ENCODE data around the gene CHTF18. TPM values are rescaled to one million over a fixed set of nuclear protein-coding genes. Genes with fewer than 3 reads are reported as not detected.
A peak's percentile ranks its signal among the peaks of the same experiment; 100 is the strongest.

CHTF18 gene
- 10 to 100 TPM in 1 of 6 donors, 1 to 10 TPM in 5; 5.4 to 11.0 (median 6.5) TPM for total RNA-seq
- polyA plus RNA-seq, result 10 to 100 TPM; 30.4 to 61.6 TPM

DNA sequence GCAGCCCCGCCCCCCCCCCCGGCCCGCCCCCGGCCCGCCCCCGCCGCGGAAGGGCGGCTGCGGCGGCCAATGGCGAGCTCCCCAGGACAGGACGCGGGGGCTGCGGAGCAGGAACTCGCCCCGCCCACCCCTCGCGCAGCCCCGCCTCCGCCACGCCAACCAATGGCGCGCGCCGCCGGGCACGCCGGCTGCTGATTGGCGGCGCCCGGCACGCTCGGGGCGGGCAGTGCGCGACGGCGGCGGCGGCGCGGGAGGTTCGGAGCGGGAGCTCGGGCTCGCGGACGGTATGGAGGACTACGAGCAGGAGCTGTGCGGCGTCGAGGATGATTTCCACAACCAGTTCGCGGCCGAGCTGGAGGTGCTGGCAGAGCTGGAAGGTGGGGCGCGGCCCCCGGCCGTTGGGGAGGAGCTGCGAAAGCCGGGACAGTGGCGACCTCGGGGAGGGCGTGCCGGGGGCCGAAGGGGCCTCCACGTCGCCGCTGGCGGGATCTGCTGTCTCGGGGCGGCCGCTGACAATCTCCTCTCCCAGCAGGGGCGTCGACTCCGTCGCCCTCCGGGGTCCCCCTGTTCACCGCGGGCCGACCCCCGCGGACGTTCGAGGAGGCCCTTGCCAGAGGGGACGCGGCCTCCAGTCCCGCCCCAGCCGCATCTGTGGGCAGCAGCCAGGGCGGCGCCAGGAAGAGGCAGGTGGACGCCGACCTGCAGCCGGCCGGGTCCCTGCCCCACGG lies at the start of gene CHTF18:
Gene CHTF18, plus strand, starts transcription at position 222 of the 728 bp plus-strand sequence. Its CDS starts 65 bp downstream, at position 287.
- Histone ChIP-seq H3K4me3 (peak within 1 kb of the TSS; percentile 89 to 96 (median 93)), H3K27ac (peak within 1 kb of the TSS in 1 of 4 donors; percentile 39), H3K36me3 (no peaks in the 10 kb centered on the region), H3K4me1 (peaks cover 0 to 13% (median 6%) of the 10 kb centered on the region in 3 donors), H3K9me3 (no peaks in the 10 kb centered on the region), H3K27me3 (no peaks in the 10 kb centered on the region)
- WGBS, 2 donors, result 0% methylated on average over 62 to 97 of the region's 97 CpGs
- FAIRE-seq (no peak), DNase-seq (peak; percentile 87 to 96 (median 96)), ATAC-seq (peak; percentile 93 to 96 (median 94))
- intact Hi-C loops (cut with DNase I), result loop anchor here in 1 of 3 donors (10.0 kb wide), 1 partner anchor 84 kb away; the partner anchor contains the start of gene FBXL16
- TF ChIP-seq, protein P1, sequence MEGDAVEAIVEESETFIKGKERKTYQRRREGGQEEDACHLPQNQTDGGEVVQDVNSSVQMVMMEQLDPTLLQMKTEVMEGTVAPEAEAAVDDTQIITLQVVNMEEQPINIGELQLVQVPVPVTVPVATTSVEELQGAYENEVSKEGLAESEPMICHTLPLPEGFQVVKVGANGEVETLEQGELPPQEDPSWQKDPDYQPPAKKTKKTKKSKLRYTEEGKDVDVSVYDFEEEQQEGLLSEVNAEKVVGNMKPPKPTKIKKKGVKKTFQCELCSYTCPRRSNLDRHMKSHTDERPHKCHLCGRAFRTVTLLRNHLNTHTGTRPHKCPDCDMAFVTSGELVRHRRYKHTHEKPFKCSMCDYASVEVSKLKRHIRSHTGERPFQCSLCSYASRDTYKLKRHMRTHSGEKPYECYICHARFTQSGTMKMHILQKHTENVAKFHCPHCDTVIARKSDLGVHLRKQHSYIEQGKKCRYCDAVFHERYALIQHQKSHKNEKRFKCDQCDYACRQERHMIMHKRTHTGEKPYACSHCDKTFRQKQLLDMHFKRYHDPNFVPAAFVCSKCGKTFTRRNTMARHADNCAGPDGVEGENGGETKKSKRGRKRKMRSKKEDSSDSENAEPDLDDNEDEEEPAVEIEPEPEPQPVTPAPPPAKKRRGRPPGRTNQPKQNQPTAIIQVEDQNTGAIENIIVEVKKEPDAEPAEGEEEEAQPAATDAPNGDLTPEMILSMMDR (IDR thresholded peaks at IDR 0.05), result no peak

DNA sequence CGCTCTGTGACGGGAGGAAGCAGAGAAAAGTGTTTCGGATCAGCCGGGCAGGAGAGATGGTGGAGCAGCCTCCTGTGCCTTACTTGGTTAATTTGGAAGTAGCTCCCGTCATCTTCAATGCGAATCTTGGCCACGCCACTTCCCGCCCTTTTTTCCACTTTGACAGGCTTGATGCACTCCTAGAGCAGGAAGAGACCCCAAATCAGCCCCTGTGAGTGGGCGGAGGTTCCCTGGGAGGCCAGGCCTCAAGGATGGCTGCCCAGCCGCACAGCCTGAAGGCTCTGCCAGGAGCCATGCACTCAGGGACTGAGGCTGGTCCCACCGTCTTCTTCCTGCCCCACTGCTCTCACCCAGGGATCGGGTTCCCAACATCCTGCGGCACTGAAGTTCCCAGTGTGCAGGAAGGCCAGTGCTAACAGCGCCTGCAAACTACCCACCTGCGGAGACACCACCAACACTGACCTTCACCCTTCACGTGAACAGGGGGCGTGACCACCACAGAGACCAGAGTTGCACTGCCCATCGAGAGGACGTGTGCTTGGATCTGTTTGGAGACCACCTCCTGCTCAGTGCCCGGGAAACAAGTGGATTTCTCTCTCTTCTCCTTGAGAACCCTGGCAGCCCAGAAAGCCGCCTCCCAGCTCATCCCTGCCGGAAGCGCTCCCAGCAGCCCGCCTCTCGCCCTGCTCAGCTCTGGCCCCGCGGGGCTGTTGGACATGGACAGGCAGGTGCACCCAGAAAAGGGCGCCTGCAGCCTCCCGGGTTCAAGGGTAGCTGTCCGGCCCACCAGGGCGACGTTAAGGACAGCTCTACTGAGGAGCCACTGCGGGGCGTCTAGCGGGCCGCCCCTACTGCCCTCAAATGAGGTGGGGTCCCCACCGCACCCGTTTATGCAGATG lies 48.6 kb upstream of the CHTF18 start:
- ATAC-seq (no peak), DNase-seq (peak in 2 of 6 donors; percentile 58 to 77), FAIRE-seq (no peak)
- intact Hi-C loops (cut with DNase I), result no loop called here
- 32 to 36% methylated on average over 37 to 38 of the region's 38 CpGs for WGBS, 2 donors
- H3K27ac ChIP-seq, result no peak overlapping the region
- no peaks in the 10 kb centered on the region for H3K9me3 ChIP-seq
- peak overlapping the region; percentile 88 to 97 (median 96) for H3K4me3 ChIP-seq
- peaks cover 5 to 7% (median 7%) of the 10 kb centered on the region in 3 donors for H3K4me1 ChIP-seq
- H3K27me3 ChIP-seq, result no peaks in the 10 kb centered on the region
- H3K36me3 ChIP-seq, result peaks cover 0 to 21% (median 0%) of the 10 kb centered on the region in 3 donors
- TF ChIP-seq, protein P1 (IDR thresholded peaks at IDR 0.05), result no peak

DNA sequence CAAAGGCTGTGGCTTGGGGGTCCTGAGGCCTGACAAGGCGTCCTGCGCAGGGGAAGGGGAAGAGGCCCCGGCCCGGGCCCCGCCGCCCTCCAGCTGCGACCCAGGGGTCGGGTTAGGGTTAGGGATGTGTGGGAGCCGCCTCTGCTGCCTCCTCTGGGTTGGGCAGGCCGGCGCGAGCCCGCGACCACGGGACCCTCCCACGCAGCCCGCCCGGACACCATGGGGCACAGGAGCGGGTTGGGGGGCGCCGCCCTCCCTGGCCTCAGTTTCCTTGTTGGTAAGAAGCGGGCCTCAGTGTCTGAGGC lies 48.0 kb upstream of the CHTF18 start:
- TF ChIP-seq, protein P1 (IDR thresholded peaks at IDR 0.05), result no peak
- Histone ChIP-seq H3K36me3 (peaks cover 0 to 20% (median 0%) of the 10 kb centered on the region in 3 donors), H3K4me1 (peaks cover 5 to 7% (median 7%) of the 10 kb centered on the region in 3 donors), H3K4me3 (peak overlapping the region; percentile 88 to 97 (median 96)), H3K27me3 (no peaks in the 10 kb centered on the region), H3K9me3 (no peaks in the 10 kb centered on the region), H3K27ac (peak overlapping the region in 2 of 4 donors; percentile 47 to 72)
- ATAC-seq, result peak; percentile 2 to 25 (median 19)
- WGBS, 2 donors, result 0 to 1% methylated on average over 19 to 22 of the region's 22 CpGs
- DNase-seq, result peak in 1 of 6 donors; percentile 83
- FAIRE-seq, result no peak
- intact Hi-C loops (cut with DNase I), result no loop called here

DNA sequence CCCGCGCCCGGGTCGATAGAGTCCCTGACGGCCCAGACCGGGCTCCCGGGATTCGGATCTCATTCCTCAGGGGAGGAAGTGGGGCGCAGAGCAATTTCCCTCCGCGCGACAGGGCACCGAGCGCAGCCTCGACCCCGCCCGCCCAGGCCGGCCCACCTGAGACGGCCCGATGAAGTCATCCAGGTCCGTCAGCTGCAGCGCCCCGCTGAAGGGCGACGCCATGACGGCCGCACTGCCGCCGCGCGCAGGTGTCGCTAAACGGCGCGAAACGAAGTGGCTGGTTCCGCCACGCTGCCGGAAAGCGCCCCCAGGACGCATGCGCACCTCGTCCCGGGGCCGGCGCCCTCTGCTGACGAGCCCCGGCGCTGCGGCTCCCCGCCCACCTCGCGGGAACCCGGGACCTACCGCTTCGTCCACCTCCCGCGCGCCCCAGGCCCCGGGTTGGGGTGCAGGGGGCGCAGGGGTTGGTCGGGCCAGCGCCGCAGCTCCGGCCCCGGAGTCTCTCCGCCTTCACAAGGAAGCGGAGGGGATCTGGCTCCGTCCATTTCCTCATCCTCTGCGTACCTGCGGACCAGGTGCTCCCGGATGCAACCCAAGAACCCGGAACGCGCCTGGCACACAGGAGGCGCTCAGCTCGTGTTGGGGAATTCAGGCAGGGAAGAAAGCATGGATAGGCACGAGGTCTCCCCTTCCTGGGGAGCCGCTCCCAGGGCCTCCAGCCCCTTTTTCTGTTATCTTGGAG lies 47.5 kb upstream of the CHTF18 start, which contains the start of gene CIAO3:
Gene CIAO3, minus strand, starts transcription at position 234 of the 742 bp plus-strand sequence. Its CDS starts 12 bp downstream, at position 222.
- WGBS, 2 donors, result 1% methylated on average over 57 to 79 of the region's 79 CpGs
- no peaks in the 10 kb centered on the region for H3K27me3 ChIP-seq
- H3K4me3 ChIP-seq, result peak within 1 kb of the TSS; percentile 88 to 97 (median 96)
- FAIRE-seq (no peak), DNase-seq (peak; percentile 81 to 99 (median 93)), ATAC-seq (peak; percentile 95 to 96 (median 96))
- H3K4me1 ChIP-seq, result peaks cover 5 to 7% (median 7%) of the 10 kb centered on the region in 3 donors
- intact Hi-C loops (cut with DNase I), result no loop called here
- H3K27ac ChIP-seq, result peak within 1 kb of the TSS; percentile 47 to 72 (median 58)
- H3K9me3 ChIP-seq, result no peaks in the 10 kb centered on the region
- TF ChIP-seq, protein P1 (IDR thresholded peaks at IDR 0.05), result peak; percentile 87 to 95 (median 92)
- peaks cover 0 to 15% (median 0%) of the 10 kb centered on the region in 3 donors for H3K36me3 ChIP-seq
